ENCODE results near the gene CCS. TPM values are rescaled to one million over a fixed set of nuclear protein-coding genes. Genes with fewer than 3 reads are reported as not detected.
"Not testable (repeated sequence)": the region's sequence is repeated elsewhere in the genome, so short reads cannot be mapped to it uniquely, and the experiment has no call there.

Gene CCS
- total and polyA plus RNA-seq, 8 donors, result 19.3 to 131 (median 59.1) TPM

DNA sequence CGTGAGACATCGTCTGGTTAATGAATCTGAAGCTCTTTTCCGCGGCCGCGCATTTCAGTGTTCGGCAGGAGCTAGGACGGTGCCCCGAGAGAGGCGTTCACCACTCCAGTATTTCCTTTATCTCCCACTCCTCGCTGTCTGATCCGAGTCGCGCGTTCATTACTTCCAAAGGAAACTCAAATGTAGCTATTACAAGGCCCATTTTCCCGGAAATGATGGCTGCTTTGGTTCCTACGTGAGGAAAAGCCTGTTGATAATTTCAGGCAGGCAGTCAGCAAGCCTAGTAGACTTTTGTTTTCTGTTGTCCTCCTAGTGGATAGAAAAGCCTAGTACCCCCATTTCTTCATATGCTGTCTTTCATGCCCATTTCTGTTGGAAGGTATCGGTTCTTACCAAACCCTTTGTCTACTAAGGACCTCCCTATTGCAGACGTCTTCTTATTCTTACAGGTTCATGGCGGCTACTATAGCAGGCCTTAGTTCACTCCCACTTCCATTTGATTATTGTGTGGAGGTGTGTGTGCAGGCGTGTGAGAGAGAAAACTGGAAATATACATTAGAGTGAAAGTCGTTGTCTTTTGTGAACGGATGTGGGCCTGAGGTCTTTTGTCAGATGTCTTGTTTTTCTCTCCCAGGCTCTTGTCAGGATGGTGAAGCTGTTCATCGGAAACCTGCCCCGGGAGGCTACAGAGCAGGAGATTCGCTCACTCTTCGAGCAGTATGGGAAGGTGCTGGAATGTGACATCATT lies 46.3 kb downstream of the CCS start:
- intact Hi-C loops (cut with DNase I; ENCODE audit: low total_unique reads), result no loop called here

DNA sequence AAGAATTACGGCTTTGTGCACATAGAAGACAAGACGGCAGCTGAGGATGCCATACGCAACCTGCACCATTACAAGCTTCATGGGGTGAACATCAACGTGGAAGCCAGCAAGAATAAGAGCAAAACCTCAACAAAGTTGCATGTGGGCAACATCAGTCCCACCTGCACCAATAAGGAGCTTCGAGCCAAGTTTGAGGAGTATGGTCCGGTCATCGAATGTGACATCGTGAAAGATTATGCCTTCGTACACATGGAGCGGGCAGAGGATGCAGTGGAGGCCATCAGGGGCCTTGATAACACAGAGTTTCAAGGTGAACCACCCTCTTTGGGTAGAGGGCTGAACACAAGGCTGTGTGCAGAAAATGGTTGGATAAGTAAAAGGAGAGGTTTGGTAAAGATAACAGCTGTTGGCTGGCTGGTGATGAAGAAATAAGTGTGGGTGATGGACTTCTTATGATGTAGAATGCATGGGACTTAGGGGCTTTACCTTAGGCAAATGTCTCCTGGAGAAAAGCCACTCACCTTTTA lies 46.9 kb downstream of the CCS start:
- H3K27me3 ChIP-seq; DNase-seq; intact Hi-C loops (cut with DNase I; ENCODE audit: low total_unique reads); H3K9me3 ChIP-seq: not testable (repeated sequence)
- Histone ChIP-seq H3K4me1 (peaks cover 66 to 82% (median 75%) of the 10 kb centered on the region in 4 donors), H3K27ac (peak overlapping the region in 2 of 5 donors; percentile 39 to 91), H3K4me3 (peak overlapping the region; percentile 74 to 88 (median 82)), H3K36me3 (peaks cover 35 to 63% (median 52%) of the 10 kb centered on the region in 4 donors)
- WGBS, 5 donors, result 41 to 49% (median 43%) methylated on average over 8 to 10 of the region's 10 CpGs

More for the DNA sequence above, 46.3 kb downstream of the CCS start:
- peaks cover 60 to 76% (median 69%) of the 10 kb centered on the region in 4 donors for H3K4me1 ChIP-seq
- peak overlapping the region; percentile 74 to 88 (median 82) for H3K4me3 ChIP-seq
- no peaks in the 10 kb centered on the region for H3K27me3 ChIP-seq
- H3K36me3 ChIP-seq, result peaks cover 31 to 63% (median 50%) of the 10 kb centered on the region in 4 donors
- peak in 1 of 2 donors; percentile 80 for DNase-seq
- WGBS, 5 donors, result 2 to 3% (median 3%) methylated on average over 27 of the region's 27 CpGs
- peak overlapping the region; percentile 86 to 94 (median 93) for H3K27ac ChIP-seq
- TF ChIP-seq EP300 (IDR thresholded peaks at IDR 0.05) (no peak), POLR2A (IDR thresholded peaks at IDR 0.05) (no peak), POLR2AphosphoS5 (IDR thresholded peaks at IDR 0.05) (peak in 1 of 3 donors; percentile 42)
- TF ChIP-seq, protein P1, sequence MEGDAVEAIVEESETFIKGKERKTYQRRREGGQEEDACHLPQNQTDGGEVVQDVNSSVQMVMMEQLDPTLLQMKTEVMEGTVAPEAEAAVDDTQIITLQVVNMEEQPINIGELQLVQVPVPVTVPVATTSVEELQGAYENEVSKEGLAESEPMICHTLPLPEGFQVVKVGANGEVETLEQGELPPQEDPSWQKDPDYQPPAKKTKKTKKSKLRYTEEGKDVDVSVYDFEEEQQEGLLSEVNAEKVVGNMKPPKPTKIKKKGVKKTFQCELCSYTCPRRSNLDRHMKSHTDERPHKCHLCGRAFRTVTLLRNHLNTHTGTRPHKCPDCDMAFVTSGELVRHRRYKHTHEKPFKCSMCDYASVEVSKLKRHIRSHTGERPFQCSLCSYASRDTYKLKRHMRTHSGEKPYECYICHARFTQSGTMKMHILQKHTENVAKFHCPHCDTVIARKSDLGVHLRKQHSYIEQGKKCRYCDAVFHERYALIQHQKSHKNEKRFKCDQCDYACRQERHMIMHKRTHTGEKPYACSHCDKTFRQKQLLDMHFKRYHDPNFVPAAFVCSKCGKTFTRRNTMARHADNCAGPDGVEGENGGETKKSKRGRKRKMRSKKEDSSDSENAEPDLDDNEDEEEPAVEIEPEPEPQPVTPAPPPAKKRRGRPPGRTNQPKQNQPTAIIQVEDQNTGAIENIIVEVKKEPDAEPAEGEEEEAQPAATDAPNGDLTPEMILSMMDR (IDR thresholded peaks at IDR 0.05), result no peak
- H3K9me3 ChIP-seq, result no peaks in the 10 kb centered on the region

DNA sequence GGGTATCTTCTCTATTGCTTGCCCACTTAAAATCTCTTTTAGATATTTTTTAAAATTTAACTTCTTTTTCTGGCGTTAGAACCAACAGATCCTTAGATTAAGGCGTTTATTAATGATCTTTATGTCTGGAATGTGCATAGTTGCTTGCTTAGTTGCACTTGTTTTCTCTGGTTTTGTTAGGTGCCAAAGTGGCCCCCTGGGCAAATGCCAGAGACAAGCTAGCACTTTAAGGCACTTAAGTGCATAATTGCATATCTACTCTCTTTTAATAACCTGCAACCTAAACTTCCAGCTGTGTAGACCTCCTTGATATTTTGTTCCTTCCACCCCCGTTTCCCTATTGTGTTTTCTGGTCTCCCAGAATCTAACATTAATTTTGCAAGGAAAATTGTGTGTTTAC lies 48.8 kb downstream of the CCS start:
- Histone ChIP-seq H3K36me3 (peaks cover 52 to 71% (median 67%) of the 10 kb centered on the region in 4 donors), H3K27ac (peak overlapping the region in 2 of 5 donors; percentile 24 to 34), H3K9me3 (no peaks in the 10 kb centered on the region), H3K27me3 (no peaks in the 10 kb centered on the region), H3K4me3 (peak overlapping the region; percentile 19 to 83 (median 78)), H3K4me1 (peaks cover 81 to 89% (median 85%) of the 10 kb centered on the region in 4 donors)
- TF ChIP-seq POLR2AphosphoS5 (IDR thresholded peaks at IDR 0.05), result no peak
- TF ChIP-seq EP300 (IDR thresholded peaks at IDR 0.05), result no peak
- TF ChIP-seq POLR2A (IDR thresholded peaks at IDR 0.05), result no peak
- TF ChIP-seq, protein P1 (IDR thresholded peaks at IDR 0.05), result no peak
- intact Hi-C loops (cut with DNase I; ENCODE audit: low total_unique reads), result no loop called here
- DNase-seq, result no peak
- WGBS, 5 donors, result 7 to 18% (median 9%) methylated on average over 3 of the region's 3 CpGs

DNA sequence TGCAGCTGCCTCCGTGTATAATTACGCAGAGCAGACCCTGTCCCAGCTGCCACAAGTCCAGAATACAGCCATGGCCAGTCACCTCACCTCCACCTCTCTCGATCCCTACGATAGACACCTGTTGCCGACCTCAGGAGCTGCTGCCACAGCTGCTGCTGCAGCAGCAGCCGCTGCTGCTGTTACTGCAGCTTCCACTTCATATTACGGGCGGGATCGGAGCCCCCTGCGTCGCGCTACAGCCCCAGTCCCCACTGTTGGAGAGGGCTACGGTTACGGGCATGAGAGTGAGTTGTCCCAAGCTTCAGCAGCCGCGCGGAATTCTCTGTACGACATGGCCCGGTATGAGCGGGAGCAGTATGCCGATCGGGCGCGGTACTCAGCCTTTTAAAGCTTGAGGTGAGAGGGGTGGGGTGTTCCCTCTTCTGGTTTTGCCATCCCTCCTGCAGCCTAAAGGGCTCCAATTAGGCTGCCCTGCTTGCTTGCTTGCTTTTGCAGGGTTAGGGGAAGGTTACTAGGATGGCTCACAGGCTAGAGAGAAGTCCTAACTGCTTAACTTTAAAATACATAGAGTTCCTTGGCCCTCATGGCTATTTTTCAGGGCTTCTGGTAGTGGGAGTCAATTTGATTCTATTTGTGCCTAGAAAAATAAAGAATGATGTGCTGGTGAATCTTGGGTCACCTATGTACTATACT lies 50.9 kb downstream of the CCS start:
- H3K27me3 ChIP-seq, result no peaks in the 10 kb centered on the region
- no peak overlapping the region for H3K27ac ChIP-seq
- H3K9me3 ChIP-seq, result no peaks in the 10 kb centered on the region
- DNase-seq, result no peak
- WGBS, 5 donors, result 73 to 85% (median 82%) methylated on average over 15 to 24 of the region's 24 CpGs
- TF ChIP-seq, protein P1 (IDR thresholded peaks at IDR 0.05), result no peak
- TF ChIP-seq EP300 (IDR thresholded peaks at IDR 0.05) (no peak), POLR2AphosphoS5 (IDR thresholded peaks at IDR 0.05) (no peak), POLR2A (IDR thresholded peaks at IDR 0.05) (no peak)
- peaks cover 61 to 92% (median 87%) of the 10 kb centered on the region in 4 donors for H3K36me3 ChIP-seq
- H3K4me3 ChIP-seq, result peak overlapping the region in 2 of 4 donors; percentile 82 to 83
- intact Hi-C loops (cut with DNase I; ENCODE audit: low total_unique reads), result no loop called here
- peaks cover 69 to 95% (median 80%) of the 10 kb centered on the region in 4 donors for H3K4me1 ChIP-seq
